Peyer's patch (tissue), 4 donors: Measurements from ENCODE around the gene DNAL1.

Experiments used
- CTCF ChIP-seq, 6 experiments: fragments of 450-650 bp in 4 of 6; fragments of 200-600 bp in 2 of 6; sonication (generic) in 1 of 6; IDR thresholded peaks; one replicate each; pipeline ENCODE4 v1.5.1; 2017 to 2019; ENCODE audit warnings: antibody characterized with exemption in 6 of 6, mild to moderate bottlenecking in 3 of 6, moderate library complexity in 1 of 6
- POLR2A ChIP-seq, 2 donors: fragments of 450-650 bp; IDR thresholded peaks; one replicate each; pipeline ENCODE4 v1.5.1; 2017; ENCODE audit warnings: antibody characterized with exemption in 2 of 2, mild to moderate bottlenecking in 2 of 2, moderate library complexity in 2 of 2

GRCh38 chr14:73644531-73645247 lies at the start of gene DNAL1:
- TF ChIP-seq CTCF (IDR thresholded peaks at IDR 0.05) (peak in 2 of 6 experiments; percentile 3 to 20), POLR2A (IDR thresholded peaks at IDR 0.05) (peak in 1 of 2 donors; percentile 39)
